Ectodermal cell (in vitro differentiated cells): ENCODE results near the gene KL.

Source experiments
- H3K27ac ChIP-seq: 2 replicates; pipeline ENCODE4 v1.7.0; 2013; ENCODE audit warnings: mild to moderate bottlenecking, low read depth, low read length; ENCODE audit not compliant: insufficient read depth, poor library complexity, severe bottlenecking
- H3K27me3 ChIP-seq: 2 replicates; pipeline ENCODE4 v1.7.0; 2013; ENCODE audit warnings: mild to moderate bottlenecking, low read length; ENCODE audit not compliant: insufficient read depth, control insufficient read depth, poor library complexity, severe bottlenecking
- H3K36me3 ChIP-seq: one replicate; pipeline ENCODE4 v1.7.0; 2013; ENCODE audit warnings: low read length; ENCODE audit not compliant: control insufficient read depth, insufficient read depth
- H3K4me1 ChIP-seq: one replicate; pipeline ENCODE4 v1.7.0; 2013; ENCODE audit warnings: low read length; ENCODE audit not compliant: control insufficient read depth, insufficient read depth
- H3K4me3 ChIP-seq: 2 replicates; pipeline ENCODE4 v1.7.0; 2013; ENCODE audit warnings: low read depth, low read length, control low read depth; ENCODE audit not compliant: insufficient read depth
- H3K9me3 ChIP-seq: 2 replicates; pipeline ENCODE4 v1.7.0; 2013; ENCODE audit warnings: mild to moderate bottlenecking, low read length, moderate library complexity; ENCODE audit not compliant: control insufficient read depth
- whole genome bisulfite sequencing, 2 experiments: methylation state at CpG; one replicate each; pipeline ENCODE4 v1.1.7; 2013; ENCODE audit warnings: missing lambda C conversion rate in 2 of 2; 5-methylcytosine and 5-hydroxymethylcytosine counted together

Gene KL

GRCh38 chr13:33033986-33034385 is 17.8 kb downstream of the KL start:
- Histone ChIP-seq H3K4me3 (no peak overlapping the region), H3K27ac (no peak overlapping the region), H3K4me1 (no peaks in the 10 kb centered on the region), H3K27me3 (no peaks in the 10 kb centered on the region), H3K36me3 (no peaks in the 10 kb centered on the region), H3K9me3 (no peaks in the 10 kb centered on the region)

- H3K27ac ChIP-seq, result no peak overlapping the region
- no peaks in the 10 kb centered on the region for H3K4me1 ChIP-seq
- H3K9me3 ChIP-seq, result no peaks in the 10 kb centered on the region
- H3K36me3 ChIP-seq, result no peaks in the 10 kb centered on the region
- H3K4me3 ChIP-seq, result no peak overlapping the region
- WGBS, 2 experiments, result 88 to 89% methylated on average over 3 to 5 of the region's 5 CpGs
- no peaks in the 10 kb centered on the region for H3K27me3 ChIP-seq
Measured at GRCh38 chr13:33034882-33035520, 18.8 kb downstream of the KL start.

- no peaks in the 10 kb centered on the region for H3K36me3 ChIP-seq
- H3K9me3 ChIP-seq, result no peaks in the 10 kb centered on the region
- 83 to 96% methylated on average over 1 of the region's 1 CpG for WGBS, 2 experiments
- no peak overlapping the region for H3K4me3 ChIP-seq
- H3K27ac ChIP-seq, result no peak overlapping the region
- H3K4me1 ChIP-seq, result no peaks in the 10 kb centered on the region
- no peaks in the 10 kb centered on the region for H3K27me3 ChIP-seq
Measured at GRCh38 chr13:33037673-33038072, 21.4 kb downstream of the KL start.

- 80 to 93% methylated on average over 1 to 2 of the region's 2 CpGs for WGBS, 2 experiments
- H3K4me1 ChIP-seq, result no peaks in the 10 kb centered on the region
- no peak overlapping the region for H3K27ac ChIP-seq
- no peaks in the 10 kb centered on the region for H3K9me3 ChIP-seq
- H3K27me3 ChIP-seq, result no peaks in the 10 kb centered on the region
- H3K4me3 ChIP-seq, result no peak overlapping the region
- H3K36me3 ChIP-seq, result no peaks in the 10 kb centered on the region
Measured at GRCh38 chr13:33040090-33040489, 23.9 kb downstream of the KL start.

GRCh38 chr13:33045851-33046592 is 29.8 kb downstream of the KL start:
- Histone ChIP-seq H3K27me3 (no peaks in the 10 kb centered on the region), H3K36me3 (no peaks in the 10 kb centered on the region), H3K27ac (no peak overlapping the region), H3K4me1 (no peaks in the 10 kb centered on the region), H3K4me3 (no peak overlapping the region), H3K9me3 (no peaks in the 10 kb centered on the region)
- WGBS, 2 experiments, result 50% methylated on average over 2 of the region's 4 CpGs; no CpG with 5 or more reads in 1 of the 2 experiments

GRCh38 chr13:33050161-33050560 is 33.9 kb downstream of the KL start:
- Histone ChIP-seq H3K36me3 (no peaks in the 10 kb centered on the region), H3K9me3 (no peaks in the 10 kb centered on the region), H3K4me1 (no peaks in the 10 kb centered on the region), H3K4me3 (no peak overlapping the region), H3K27me3 (no peaks in the 10 kb centered on the region), H3K27ac (no peak overlapping the region)
- WGBS, 2 experiments, result 42% methylated on average over 4 of the region's 4 CpGs

GRCh38 chr13:33051632-33052031 is 35.4 kb downstream of the KL start:
- WGBS, 2 experiments, result 94 to 97% methylated on average over 3 of the region's 3 CpGs
- no peaks in the 10 kb centered on the region for H3K27me3 ChIP-seq
- H3K9me3 ChIP-seq, result no peaks in the 10 kb centered on the region
- H3K27ac ChIP-seq, result no peak overlapping the region
- H3K36me3 ChIP-seq, result no peaks in the 10 kb centered on the region
- no peak overlapping the region for H3K4me3 ChIP-seq
- H3K4me1 ChIP-seq, result no peaks in the 10 kb centered on the region

- no peaks in the 10 kb centered on the region for H3K27me3 ChIP-seq
- WGBS, 2 experiments, result 94% methylated on average over 3 of the region's 3 CpGs
- no peaks in the 10 kb centered on the region for H3K36me3 ChIP-seq
- H3K4me3 ChIP-seq, result no peak overlapping the region
- peaks cover 7% of the 10 kb centered on the region for H3K4me1 ChIP-seq
- H3K27ac ChIP-seq, result no peak overlapping the region
- H3K9me3 ChIP-seq, result no peaks in the 10 kb centered on the region
Measured at GRCh38 chr13:33052506-33053280, 36.5 kb downstream of the KL start.

- Histone ChIP-seq H3K4me3 (no peak overlapping the region), H3K36me3 (no peaks in the 10 kb centered on the region), H3K27ac (no peak overlapping the region), H3K9me3 (no peaks in the 10 kb centered on the region), H3K27me3 (no peaks in the 10 kb centered on the region), H3K4me1 (peaks cover 9% of the 10 kb centered on the region)
- 94 to 95% methylated on average over 6 to 7 of the region's 7 CpGs for WGBS, 2 experiments
Measured at GRCh38 chr13:33053397-33054066, 37.3 kb downstream of the KL start.
